B cell (primary cell): ENCODE results near the gene TMF1. TPM values are rescaled to one million over a fixed set of nuclear protein-coding genes. Genes with fewer than 3 reads are reported as not detected.

Experiments used
- ATAC-seq: fragments of 200-7000 bp; cut with Tn5 transposase; one replicate; pipeline ENCODE4 v1.10.0; 2021; ENCODE audit warnings: low read depth, mild to moderate bottlenecking, moderate number of reproducible peaks, moderate library complexity
- CTCF ChIA-PET: fragments of 350-600 bp; sonication (Branson Sonifier 250); formaldehyde crosslinking; loops from one replicate; lab custom pipeline; 2021; ENCODE audit warnings: antibody characterized with exemption, inconsistent platforms; lab: Charles Lee
- POLR2A ChIA-PET: fragments of 350-600 bp; sonication (Branson Sonifier 250); formaldehyde crosslinking; loops from one replicate; lab custom pipeline; 2021; ENCODE audit warnings: antibody characterized with exemption; lab: Charles Lee
- DNase-seq: peaks from one replicate; pipeline ENCODE4 v3.0.0; 2013
- H2AFZ ChIP-seq: 2 replicates; pipeline ENCODE4 v1.6.1; 2012; ENCODE audit warnings: mild to moderate bottlenecking, low read depth, low read length; ENCODE audit not compliant: insufficient read depth, poor library complexity, severe bottlenecking
- H3K27ac ChIP-seq, 2 donors: 1 replicate in 1 of 2; 2 replicates in 1 of 2; pipeline ENCODE4 v1.5.1; 2012 to 2013; ENCODE audit warnings: low read length in 2 of 2, mild to moderate bottlenecking in 2 of 2, moderate library complexity in 1 of 2
- H3K27me3 ChIP-seq, 4 experiments: fragments of 200-600 bp in 1 of 4; sonication (generic) in 1 of 4; replicated peaks in 1 of 4; 1 replicate in 2 of 4; 2 replicates in 2 of 4; pipeline versions ENCODE4 v1.6.1 to v1.7.0; 2013 to 2016; ENCODE audit warnings: low read length in 3 of 4, mild to moderate bottlenecking in 2 of 4, mixed read lengths in 1 of 4, moderate library complexity in 1 of 4; ENCODE audit not compliant: insufficient read depth in 4 of 4, control insufficient read depth in 3 of 4; ENCODE audit errors: control extremely low read depth in 1 of 4
- H3K36me3 ChIP-seq, 2 experiments: replicated peaks in 1 of 2; 1 replicate in 1 of 2; 2 replicates in 1 of 2; pipeline versions ENCODE4 v1.6.1 to v1.7.1; 2013; ENCODE audit warnings: low read length in 1 of 2; ENCODE audit not compliant: insufficient read depth in 2 of 2, control insufficient read depth in 1 of 2; ENCODE audit errors: control extremely low read depth in 1 of 2, extremely low read depth in 1 of 2
- H3K4me1 ChIP-seq, 2 donors: fragments of 200-600 bp in 1 of 2; sonication (generic) in 1 of 2; 1 replicate in 1 of 2; 2 replicates in 1 of 2; pipeline versions ENCODE4 v1.5.1 to v1.6.1; 2013 to 2017; ENCODE audit warnings: low read length in 2 of 2; ENCODE audit not compliant: control insufficient read depth in 2 of 2, insufficient read depth in 2 of 2
- H3K4me2 ChIP-seq: replicated peaks from 2 replicates; pipeline ENCODE3; 2012; ENCODE audit warnings: mild to moderate bottlenecking, low read depth, low read length; ENCODE audit not compliant: poor library complexity, severe bottlenecking
- H3K4me3 ChIP-seq, 5 experiments: fragments of 200-600 bp in 1 of 5; sonication (generic) in 1 of 5; 1 replicate in 3 of 5; 2 replicates in 2 of 5; pipeline versions ENCODE4 v1.5.1 to v1.7.0; 2011 to 2016; ENCODE audit warnings: low read length in 4 of 5, mild to moderate bottlenecking in 4 of 5, low read depth in 2 of 5, control low read depth in 1 of 5, moderate library complexity in 1 of 5; ENCODE audit not compliant: insufficient read depth in 1 of 5; ENCODE audit errors: control extremely low read depth in 1 of 5, extremely low read depth in 1 of 5
- H3K79me2 ChIP-seq: fragments of 200-600 bp; sonication (generic); one replicate; pipeline ENCODE4 v1.6.0; 2016; ENCODE audit warnings: low read length; ENCODE audit not compliant: control insufficient read depth, insufficient read depth
- H3K9ac ChIP-seq: fragments of 200-600 bp; sonication (generic); 2 replicates; pipeline ENCODE4 v1.6.1; 2017; ENCODE audit warnings: mild to moderate bottlenecking, low read length, moderate library complexity
- H3K9me3 ChIP-seq, 3 donors: one replicate each; pipeline versions ENCODE4 v1.6.1 to v1.7.1; 2013; ENCODE audit warnings: low read length in 2 of 3; ENCODE audit not compliant: control insufficient read depth in 2 of 3, insufficient read depth in 1 of 3; ENCODE audit errors: control extremely low read depth in 1 of 3
- H4K20me1 ChIP-seq: 2 replicates; pipeline ENCODE4 v1.6.0; 2012; ENCODE audit warnings: mild to moderate bottlenecking, low read length; ENCODE audit not compliant: insufficient read depth, control insufficient read depth, poor library complexity, severe bottlenecking
- H3K27ac Mint-ChIP-seq: one replicate; pipeline ENCODE4 v1.8.0; 2021; ENCODE audit warnings: mixed read lengths
- H3K27me3 Mint-ChIP-seq: one replicate; pipeline ENCODE4 v1.8.0; 2021; ENCODE audit warnings: mixed read lengths
- H3K4me1 Mint-ChIP-seq: one replicate; pipeline ENCODE4 v1.8.0; 2021; ENCODE audit warnings: mixed read lengths
- H3K4me3 Mint-ChIP-seq: one replicate; pipeline ENCODE4 v1.8.0; 2021; ENCODE audit warnings: mixed read lengths
- H3K9me3 Mint-ChIP-seq: one replicate; pipeline ENCODE4 v1.8.0; 2022; ENCODE audit warnings: mixed read lengths; ENCODE audit not compliant: insufficient read depth
- EZH2 ChIP-seq: IDR thresholded peaks from 2 replicates; pipeline ENCODE4 v1.6.1; 2012; ENCODE audit warnings: borderline replicate concordance, low read depth, mild to moderate bottlenecking, moderate library complexity, low read length; ENCODE audit not compliant: insufficient read depth, poor library complexity, severe bottlenecking
- WGBS: methylation state at CpG from one replicate; pipeline ENCODE4 v1.1.5; 2013; ENCODE audit warnings: missing lambda C conversion rate; ENCODE audit not compliant: insufficient coverage; 5-methylcytosine and 5-hydroxymethylcytosine counted together
- intact Hi-C: fragments of 100-400 bp; cut with micrococcal nuclease; formaldehyde crosslinking; loops from one replicate; pipeline ENCODE4 v1.10.0; 2022
- polyA minus RNA-seq: library from RNA; depleted of rRNA, polyadenylated mRNA; stranded (reverse); fragments of >200 nt; gene quantifications from 2 replicates; pipeline ENCODE4 v1.2.3, GENCODE V29; 2012
- polyA plus RNA-seq: library from polyadenylated mRNA; depleted of rRNA; stranded (reverse); fragments of >200 nt; gene quantifications from 2 replicates; pipeline ENCODE4 v1.2.3, GENCODE V29; 2012
- total RNA-seq, 2 donors: library from RNA; stranded (reverse); fragments of 120-200 nt in 1 of 2; gene quantifications; 1 replicate in 1 of 2; 2 replicates in 1 of 2; pipeline versions ENCODE4 v1.2.3 to v1.2.4, GENCODE V29; 2013 to 2022
- TF ChIP-seq, protein P1 (sequence below): fragments of 200-600 bp; IDR thresholded peaks from one replicate; pipeline ENCODE4 v1.8.0; 2022; ENCODE audit warnings: antibody characterized with exemption, mild to moderate bottlenecking

Gene TMF1, protein sequence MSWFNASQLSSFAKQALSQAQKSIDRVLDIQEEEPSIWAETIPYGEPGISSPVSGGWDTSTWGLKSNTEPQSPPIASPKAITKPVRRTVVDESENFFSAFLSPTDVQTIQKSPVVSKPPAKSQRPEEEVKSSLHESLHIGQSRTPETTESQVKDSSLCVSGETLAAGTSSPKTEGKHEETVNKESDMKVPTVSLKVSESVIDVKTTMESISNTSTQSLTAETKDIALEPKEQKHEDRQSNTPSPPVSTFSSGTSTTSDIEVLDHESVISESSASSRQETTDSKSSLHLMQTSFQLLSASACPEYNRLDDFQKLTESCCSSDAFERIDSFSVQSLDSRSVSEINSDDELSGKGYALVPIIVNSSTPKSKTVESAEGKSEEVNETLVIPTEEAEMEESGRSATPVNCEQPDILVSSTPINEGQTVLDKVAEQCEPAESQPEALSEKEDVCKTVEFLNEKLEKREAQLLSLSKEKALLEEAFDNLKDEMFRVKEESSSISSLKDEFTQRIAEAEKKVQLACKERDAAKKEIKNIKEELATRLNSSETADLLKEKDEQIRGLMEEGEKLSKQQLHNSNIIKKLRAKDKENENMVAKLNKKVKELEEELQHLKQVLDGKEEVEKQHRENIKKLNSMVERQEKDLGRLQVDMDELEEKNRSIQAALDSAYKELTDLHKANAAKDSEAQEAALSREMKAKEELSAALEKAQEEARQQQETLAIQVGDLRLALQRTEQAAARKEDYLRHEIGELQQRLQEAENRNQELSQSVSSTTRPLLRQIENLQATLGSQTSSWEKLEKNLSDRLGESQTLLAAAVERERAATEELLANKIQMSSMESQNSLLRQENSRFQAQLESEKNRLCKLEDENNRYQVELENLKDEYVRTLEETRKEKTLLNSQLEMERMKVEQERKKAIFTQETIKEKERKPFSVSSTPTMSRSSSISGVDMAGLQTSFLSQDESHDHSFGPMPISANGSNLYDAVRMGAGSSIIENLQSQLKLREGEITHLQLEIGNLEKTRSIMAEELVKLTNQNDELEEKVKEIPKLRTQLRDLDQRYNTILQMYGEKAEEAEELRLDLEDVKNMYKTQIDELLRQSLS
- total RNA-seq (65.1 and 69.3 TPM in 2 replicates), polyA plus RNA-seq (6.8 and 12.2 TPM in 2 replicates), polyA minus RNA-seq (20.7 and 30.8 TPM in 2 replicates)
- 62.7 TPM for total RNA-seq (2013)

GRCh38 chr3:69051756-69052471, at the start of gene TMF1:
Gene TMF1 (minus strand): TSS chr3:69052333. CDS start chr3:69052086, 247 bp downstream.
- H3K9me3 Mint-ChIP-seq, result no peaks in the 10 kb centered on the region
- Histone ChIP-seq H3K9ac (peak within 1 kb of the TSS; percentile 92), H3K4me3 (peak within 1 kb of the TSS; percentile 86 to 96 (median 90)), H3K4me1 (peaks cover 13 to 29% of the 10 kb centered on the region in 2 donors), H4K20me1 (peaks cover 22% of the 10 kb centered on the region), H3K27me3 (no peaks in the 10 kb centered on the region), H3K27ac (peak within 1 kb of the TSS; percentile 92), H3K79me2 (peaks cover 62% of the 10 kb centered on the region), H3K36me3 (peaks cover 13 to 36% of the 10 kb centered on the region in 2 experiments), H2AFZ (peak within 1 kb of the TSS; percentile 81), H3K9me3 (no peaks in the 10 kb centered on the region), H3K4me2 (peak within 1 kb of the TSS; percentile 77)
- ATAC-seq (peak; percentile 88), DNase-seq (peak; percentile 99)
- CTCF ChIA-PET, result interaction anchor here (1.0 to 2.9 kb wide), 8 partner anchors 23 to 69 kb away, joined by 4 to 20 read pairs (median 6); partner anchors contain the start of genes ARL6IP5 and EOGT
- H3K4me1 Mint-ChIP-seq, result peaks cover 46% of the 10 kb centered on the region
- H3K27ac Mint-ChIP-seq, result peak within 1 kb of the TSS; percentile 96
- POLR2A ChIA-PET, result interaction anchor here (0.8 to 1.7 kb wide), 5 partner anchors 28 to 40 kb away, joined by 4 to 9 read pairs (median 7); partner anchors contain the start of gene ARL6IP5
- WGBS, result under 1% methylated on average over 45 of the region's 45 CpGs
- TF ChIP-seq, protein P1, sequence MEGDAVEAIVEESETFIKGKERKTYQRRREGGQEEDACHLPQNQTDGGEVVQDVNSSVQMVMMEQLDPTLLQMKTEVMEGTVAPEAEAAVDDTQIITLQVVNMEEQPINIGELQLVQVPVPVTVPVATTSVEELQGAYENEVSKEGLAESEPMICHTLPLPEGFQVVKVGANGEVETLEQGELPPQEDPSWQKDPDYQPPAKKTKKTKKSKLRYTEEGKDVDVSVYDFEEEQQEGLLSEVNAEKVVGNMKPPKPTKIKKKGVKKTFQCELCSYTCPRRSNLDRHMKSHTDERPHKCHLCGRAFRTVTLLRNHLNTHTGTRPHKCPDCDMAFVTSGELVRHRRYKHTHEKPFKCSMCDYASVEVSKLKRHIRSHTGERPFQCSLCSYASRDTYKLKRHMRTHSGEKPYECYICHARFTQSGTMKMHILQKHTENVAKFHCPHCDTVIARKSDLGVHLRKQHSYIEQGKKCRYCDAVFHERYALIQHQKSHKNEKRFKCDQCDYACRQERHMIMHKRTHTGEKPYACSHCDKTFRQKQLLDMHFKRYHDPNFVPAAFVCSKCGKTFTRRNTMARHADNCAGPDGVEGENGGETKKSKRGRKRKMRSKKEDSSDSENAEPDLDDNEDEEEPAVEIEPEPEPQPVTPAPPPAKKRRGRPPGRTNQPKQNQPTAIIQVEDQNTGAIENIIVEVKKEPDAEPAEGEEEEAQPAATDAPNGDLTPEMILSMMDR, result no peak
- TF ChIP-seq EZH2, result no peak
- peak within 1 kb of the TSS; percentile 94 for H3K4me3 Mint-ChIP-seq
- intact Hi-C loops, result loop anchor here (1.0 to 2.0 kb wide), 3 partner anchors 28 to 39 kb away; partner anchors contain the start of genes ARL6IP5, EOGT and UBA3
- H3K27me3 Mint-ChIP-seq, result no peaks in the 10 kb centered on the region
